GM23248 (cell line): Measurements from ENCODE around the gene GNB1.

Experiments
- EZH2 ChIP-seq: fragments of 200-600 bp; sonication (generic); IDR thresholded peaks from 2 replicates; pipeline ENCODE4 v1.6.1; 2018; ENCODE audit warnings: antibody characterized with exemption, mild to moderate bottlenecking; ENCODE audit not compliant: insufficient read depth, poor library complexity, severe bottlenecking
- EZH2phosphoT487 ChIP-seq: fragments of 200-600 bp; sonication (generic); IDR thresholded peaks from 2 replicates; pipeline ENCODE4 v1.6.1; 2018; ENCODE audit warnings: antibody characterized with exemption, moderate library complexity, mild to moderate bottlenecking, low read depth; ENCODE audit not compliant: insufficient read depth

DNA sequence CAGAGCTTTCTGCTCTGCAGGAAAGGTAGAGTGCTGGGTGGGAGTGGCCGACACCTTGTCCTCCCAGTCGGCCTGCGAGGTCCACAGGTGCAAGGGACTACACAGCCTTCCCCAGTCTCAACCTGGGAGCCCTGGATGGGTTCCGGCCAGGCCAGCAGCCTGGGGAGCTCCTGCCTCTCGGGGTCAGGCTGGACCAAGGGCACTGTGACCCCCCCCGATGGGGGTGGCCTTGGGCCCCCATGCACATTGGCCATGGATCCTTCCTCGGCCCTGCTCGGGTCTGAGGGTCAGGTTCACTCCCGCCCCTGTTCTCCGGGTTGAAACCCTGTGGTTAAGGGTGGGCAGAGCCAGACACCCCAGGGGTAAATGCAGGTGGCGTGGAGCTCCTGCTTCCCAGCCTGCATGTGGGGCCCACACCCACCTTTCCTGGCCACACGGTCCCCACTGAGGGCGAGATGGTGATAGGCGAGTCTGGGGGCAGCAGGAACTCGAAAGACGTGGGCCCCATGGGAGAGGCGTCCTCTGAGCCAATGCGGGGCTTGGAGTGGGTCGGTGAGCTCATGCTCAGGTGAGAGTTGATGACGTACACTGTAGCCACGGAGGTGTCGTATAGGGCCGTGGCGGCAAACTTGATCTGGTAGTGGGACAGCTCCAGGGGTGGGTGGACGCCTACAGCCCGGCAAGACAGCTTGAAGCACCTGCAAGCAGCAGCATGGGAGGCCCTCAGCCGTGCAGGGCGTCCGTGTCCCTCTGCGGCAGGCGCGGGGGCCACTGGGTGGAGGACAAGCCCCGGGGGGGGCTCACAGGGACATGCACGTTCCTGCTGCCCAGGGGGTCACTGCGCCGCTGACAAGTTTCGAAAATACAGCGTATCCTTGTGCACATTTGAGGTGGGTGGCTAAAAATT lies 39.0 kb upstream of the GNB1 start:
- TF ChIP-seq EZH2: no peak
- no peak for TF ChIP-seq EZH2phosphoT487
